ENCODE data around the gene RFX1. TPM values are rescaled to one million over a fixed set of nuclear protein-coding genes. Genes with fewer than 3 reads are reported as not detected.
"Not testable (repeated sequence)": the region's sequence is repeated elsewhere in the genome, so short reads cannot be mapped to it uniquely, and the experiment has no call there.

The RFX1 gene
- total and polyA plus RNA-seq, 2 experiments from 2014 or later = 8.9 to 11.8 TPM

- Mint-ChIP-seq H3K4me3 (no peak overlapping the region), H3K27ac (no peak overlapping the region), H3K9me3 (peaks cover 8% of the 10 kb centered on the region; the same call in 2 of the 3 replicates), H3K27me3 (ENCODE audit: insufficient read depth, low read depth, poor library complexity) (peaks cover 8% of the 10 kb centered on the region), H3K4me1 (no peaks in the 10 kb centered on the region), H3K36me3 (ENCODE audit: low read depth) (peaks cover 29% of the 10 kb centered on the region)
- DNase-seq (ENCODE audit: low spot score) (peak; percentile 86), ATAC-seq (peak; percentile 98)
- no peaks in the 10 kb centered on the region for H3K36me3 ChIP-seq (ENCODE audit: insufficient read depth)
- H3K4me2 ChIP-seq = no peak overlapping the region
- no peaks in the 10 kb centered on the region for H3K9me2 ChIP-seq (ENCODE audit: insufficient read depth)
- no peaks in the 10 kb centered on the region for H3K79me2 ChIP-seq (replicated peaks; ENCODE audit: insufficient read depth)
- no peaks in the 10 kb centered on the region; the same call in 1 of the 2 replicates for H4K20me1 ChIP-seq (replicated peaks; ENCODE audit: insufficient read depth)
- H3K27ac ChIP-seq (ENCODE audit: low read depth) = no peak overlapping the region
- no peaks in the 10 kb centered on the region for H3F3A ChIP-seq (replicated peaks; ENCODE audit: low read depth)
- H2AFZ ChIP-seq = no peak overlapping the region
- TF ChIP-seq CTCF (conservative IDR thresholded peaks at IDR 0.05; ENCODE audit: low read depth in 2 of 2) (peak; percentile 84 to 86), NANOG (IDR thresholded peaks at IDR 0.05; ENCODE audit: borderline replicate concordance) (no peak)
- H3K4me3 ChIP-seq = no peak overlapping the region
- H3K27me3 ChIP-seq (ENCODE audit: insufficient read depth) = no peaks in the 10 kb centered on the region
- no peaks in the 10 kb centered on the region for H3K4me1 ChIP-seq (ENCODE audit: insufficient read depth)
Measured at GRCh38 chr19:14048443-14049153, 42.5 kb upstream of the RFX1 start.

- H3K27ac Mint-ChIP-seq; H3F3A ChIP-seq (replicated peaks; ENCODE audit: low read depth); H3K9me2 ChIP-seq (ENCODE audit: insufficient read depth); H2AFZ ChIP-seq; H3K4me1 ChIP-seq (ENCODE audit: insufficient read depth); H3K27me3 ChIP-seq (ENCODE audit: insufficient read depth); H3K4me3 Mint-ChIP-seq; ATAC-seq; H3K27ac ChIP-seq (ENCODE audit: low read depth); H3K9me3 Mint-ChIP-seq; DNase-seq (ENCODE audit: low spot score); H3K27me3 Mint-ChIP-seq (ENCODE audit: insufficient read depth, low read depth, poor library complexity); H3K4me1 Mint-ChIP-seq; H3K79me2 ChIP-seq (replicated peaks; ENCODE audit: insufficient read depth); H3K4me3 ChIP-seq; H3K4me2 ChIP-seq; H4K20me1 ChIP-seq (replicated peaks; ENCODE audit: insufficient read depth); H3K36me3 ChIP-seq (ENCODE audit: insufficient read depth): not testable (repeated sequence)
- peaks cover 28% of the 10 kb centered on the region for H3K36me3 Mint-ChIP-seq (ENCODE audit: low read depth)
Measured at GRCh38 chr19:14047866-14048265, 41.7 kb upstream of the RFX1 start.

DNA sequence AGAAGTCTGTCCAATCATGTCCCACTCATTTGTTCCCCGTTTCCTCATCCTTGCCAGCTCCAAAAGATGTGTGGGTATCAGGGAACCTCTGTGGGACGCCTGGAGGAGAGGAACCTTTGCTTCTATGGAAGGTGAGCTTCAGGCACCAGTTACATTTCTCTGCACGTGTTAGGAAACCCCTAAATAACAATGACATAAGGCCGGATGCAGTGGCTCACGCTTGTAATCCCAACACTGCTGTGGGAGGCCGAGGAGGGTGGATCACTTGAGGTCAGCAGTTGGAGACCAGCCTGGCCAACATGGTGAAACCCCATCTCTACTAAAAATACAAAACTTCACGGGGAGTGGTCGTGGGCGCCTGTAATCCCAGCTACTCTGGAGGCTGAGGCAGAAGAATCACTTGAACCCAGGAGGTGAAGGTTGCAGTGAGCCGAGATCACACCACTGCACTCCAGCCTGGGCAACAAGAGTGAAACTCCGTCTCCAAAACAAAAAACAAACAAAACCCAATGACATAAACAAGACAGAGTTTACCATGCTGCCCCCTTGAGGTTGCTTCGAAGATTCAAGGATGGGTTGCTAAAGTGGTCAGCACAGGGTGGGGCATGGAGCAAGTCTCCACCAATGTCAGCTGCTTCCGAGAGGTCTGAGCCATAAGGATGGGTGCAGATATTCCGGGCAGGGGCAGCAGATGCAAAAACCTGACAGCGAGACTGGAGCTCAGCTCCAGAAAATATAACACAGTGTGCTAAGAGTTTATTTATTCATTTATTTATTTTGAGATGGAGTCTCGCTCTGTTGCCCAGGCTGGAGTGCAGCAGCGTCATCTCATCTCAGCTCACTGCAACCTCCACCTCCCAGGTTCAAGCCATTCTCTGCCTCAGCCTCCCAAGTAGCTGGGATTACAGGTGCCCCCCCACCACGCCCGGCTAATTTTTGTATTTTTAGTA is 36.8 kb upstream of the RFX1 start:
- not testable (repeated sequence) for H2AFZ ChIP-seq; H3K27me3 Mint-ChIP-seq (ENCODE audit: insufficient read depth, low read depth, poor library complexity); H3K27ac ChIP-seq (ENCODE audit: low read depth); H3K4me3 Mint-ChIP-seq; H3K4me2 ChIP-seq; H3K4me1 ChIP-seq (ENCODE audit: insufficient read depth); H3K36me3 ChIP-seq (ENCODE audit: insufficient read depth); H3F3A ChIP-seq (replicated peaks; ENCODE audit: low read depth); H3K9me2 ChIP-seq (ENCODE audit: insufficient read depth); H3K36me3 Mint-ChIP-seq (ENCODE audit: low read depth); H4K20me1 ChIP-seq (replicated peaks; ENCODE audit: insufficient read depth); H3K27me3 ChIP-seq (ENCODE audit: insufficient read depth); H3K9me3 Mint-ChIP-seq; H3K4me3 ChIP-seq; H3K4me1 Mint-ChIP-seq; H3K79me2 ChIP-seq (replicated peaks; ENCODE audit: insufficient read depth)
- ATAC-seq (peak; percentile 98), DNase-seq (ENCODE audit: low spot score) (peak; percentile 96)
- peak overlapping the region; percentile 96 for H3K27ac Mint-ChIP-seq
- peak; percentile 79 to 82 for TF ChIP-seq CTCF (conservative IDR thresholded peaks at IDR 0.05; ENCODE audit: low read depth in 2 of 2)
- TF ChIP-seq CREB1 (CRISPR knock-in tag; IDR thresholded peaks at IDR 0.05; ENCODE audit: low read depth) = peak; percentile 39; the same call in 1 of the 2 replicates
